Parathyroid adenoma (tissue), 2 donors: ENCODE data around the gene TNFAIP3.

Experiments used
- H2AFZ ChIP-seq: fragments of 300-600 bp; sonication (generic); one replicate; pipeline ENCODE4 v1.7.0; 2017; ENCODE audit warnings: antibody characterized with exemption, mild to moderate bottlenecking
- H3K27ac ChIP-seq: fragments of 300-600 bp; sonication (generic); one replicate; pipeline ENCODE4 v1.7.0; 2017
- H3K27me3 ChIP-seq: fragments of 300-600 bp; sonication (generic); one replicate; pipeline ENCODE4 v1.7.0; 2017; ENCODE audit warnings: low read length; ENCODE audit not compliant: control insufficient read depth, insufficient read depth
- H3K36me3 ChIP-seq: fragments of 300-600 bp; sonication (generic); one replicate; pipeline ENCODE4 v1.7.0; 2017; ENCODE audit warnings: low read length; ENCODE audit not compliant: control insufficient read depth, insufficient read depth
- H3K4me1 ChIP-seq: fragments of 300-600 bp; sonication (generic); one replicate; pipeline ENCODE4 v1.7.0; 2017; ENCODE audit warnings: control low read depth
- H3K4me2 ChIP-seq: fragments of 300-600 bp; sonication (generic); one replicate; pipeline ENCODE4 v1.7.0; 2017; ENCODE audit warnings: low read length
- H3K4me3 ChIP-seq: fragments of 300-600 bp; sonication (generic); one replicate; pipeline ENCODE4 v1.7.0; 2017; ENCODE audit warnings: low read depth, low read length
- H3K79me2 ChIP-seq: fragments of 300-600 bp; sonication (generic); one replicate; pipeline ENCODE4 v1.7.0; 2017; ENCODE audit warnings: control low read depth
- H3K9ac ChIP-seq: fragments of 300-600 bp; sonication (generic); one replicate; pipeline ENCODE4 v1.7.0; 2017; ENCODE audit warnings: mild to moderate bottlenecking
- H3K9me3 ChIP-seq: fragments of 300-600 bp; sonication (generic); one replicate; pipeline ENCODE4 v1.7.0; 2017; ENCODE audit warnings: low read length; ENCODE audit not compliant: control insufficient read depth
- TF ChIP-seq, protein P1 (sequence below): fragments of 300-600 bp; sonication (generic); IDR thresholded peaks from one replicate; pipeline ENCODE4 v1.7.0; 2017; ENCODE audit warnings: antibody characterized with exemption, mild to moderate bottlenecking
- donor health status: primary hyperparathyroidism.

The TNFAIP3 gene

GRCh38 chr6:137859025-137859424 is 8.0 kb upstream of the TNFAIP3 start:
- TF ChIP-seq, protein P1, sequence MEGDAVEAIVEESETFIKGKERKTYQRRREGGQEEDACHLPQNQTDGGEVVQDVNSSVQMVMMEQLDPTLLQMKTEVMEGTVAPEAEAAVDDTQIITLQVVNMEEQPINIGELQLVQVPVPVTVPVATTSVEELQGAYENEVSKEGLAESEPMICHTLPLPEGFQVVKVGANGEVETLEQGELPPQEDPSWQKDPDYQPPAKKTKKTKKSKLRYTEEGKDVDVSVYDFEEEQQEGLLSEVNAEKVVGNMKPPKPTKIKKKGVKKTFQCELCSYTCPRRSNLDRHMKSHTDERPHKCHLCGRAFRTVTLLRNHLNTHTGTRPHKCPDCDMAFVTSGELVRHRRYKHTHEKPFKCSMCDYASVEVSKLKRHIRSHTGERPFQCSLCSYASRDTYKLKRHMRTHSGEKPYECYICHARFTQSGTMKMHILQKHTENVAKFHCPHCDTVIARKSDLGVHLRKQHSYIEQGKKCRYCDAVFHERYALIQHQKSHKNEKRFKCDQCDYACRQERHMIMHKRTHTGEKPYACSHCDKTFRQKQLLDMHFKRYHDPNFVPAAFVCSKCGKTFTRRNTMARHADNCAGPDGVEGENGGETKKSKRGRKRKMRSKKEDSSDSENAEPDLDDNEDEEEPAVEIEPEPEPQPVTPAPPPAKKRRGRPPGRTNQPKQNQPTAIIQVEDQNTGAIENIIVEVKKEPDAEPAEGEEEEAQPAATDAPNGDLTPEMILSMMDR: no peak
- no peaks in the 10 kb centered on the region for H3K79me2 ChIP-seq
- H3K27me3 ChIP-seq: no peaks in the 10 kb centered on the region

GRCh38 chr6:137860394-137861005 is 6.6 kb upstream of the TNFAIP3 start:
- H3K9ac ChIP-seq: no peak overlapping the region
- no peaks in the 10 kb centered on the region for H3K36me3 ChIP-seq
- no peaks in the 10 kb centered on the region for H3K4me1 ChIP-seq
- no peak overlapping the region for H3K27ac ChIP-seq
- no peaks in the 10 kb centered on the region for H3K79me2 ChIP-seq
- no peak overlapping the region for H3K4me3 ChIP-seq
- no peaks in the 10 kb centered on the region for H3K9me3 ChIP-seq
- H3K27me3 ChIP-seq: no peaks in the 10 kb centered on the region
- H3K4me2 ChIP-seq: no peak overlapping the region
- TF ChIP-seq, protein P1: no peak
- H2AFZ ChIP-seq: no peak overlapping the region

More at GRCh38 chr6:137859025-137859424, 8.0 kb upstream of the TNFAIP3 start:
- H3K27ac ChIP-seq: no peak overlapping the region
- no peaks in the 10 kb centered on the region for H3K9me3 ChIP-seq
- no peak overlapping the region for H2AFZ ChIP-seq
- no peak overlapping the region for H3K4me3 ChIP-seq
- H3K9ac ChIP-seq: no peak overlapping the region
- no peaks in the 10 kb centered on the region for H3K36me3 ChIP-seq
- H3K4me1 ChIP-seq: no peaks in the 10 kb centered on the region
- H3K4me2 ChIP-seq: no peak overlapping the region

GRCh38 chr6:137861550-137862337 is 5.3 kb upstream of the TNFAIP3 start:
- H3K9me3 ChIP-seq: no peaks in the 10 kb centered on the region
- H3K4me3 ChIP-seq: no peak overlapping the region
- no peak overlapping the region for H3K9ac ChIP-seq
- H3K27me3 ChIP-seq: no peaks in the 10 kb centered on the region
- H2AFZ ChIP-seq: no peak overlapping the region
- no peak overlapping the region for H3K4me2 ChIP-seq
- H3K4me1 ChIP-seq: no peaks in the 10 kb centered on the region
- H3K36me3 ChIP-seq: no peaks in the 10 kb centered on the region
- TF ChIP-seq, protein P1: no peak
- H3K27ac ChIP-seq: no peak overlapping the region
- no peaks in the 10 kb centered on the region for H3K79me2 ChIP-seq

DNA sequence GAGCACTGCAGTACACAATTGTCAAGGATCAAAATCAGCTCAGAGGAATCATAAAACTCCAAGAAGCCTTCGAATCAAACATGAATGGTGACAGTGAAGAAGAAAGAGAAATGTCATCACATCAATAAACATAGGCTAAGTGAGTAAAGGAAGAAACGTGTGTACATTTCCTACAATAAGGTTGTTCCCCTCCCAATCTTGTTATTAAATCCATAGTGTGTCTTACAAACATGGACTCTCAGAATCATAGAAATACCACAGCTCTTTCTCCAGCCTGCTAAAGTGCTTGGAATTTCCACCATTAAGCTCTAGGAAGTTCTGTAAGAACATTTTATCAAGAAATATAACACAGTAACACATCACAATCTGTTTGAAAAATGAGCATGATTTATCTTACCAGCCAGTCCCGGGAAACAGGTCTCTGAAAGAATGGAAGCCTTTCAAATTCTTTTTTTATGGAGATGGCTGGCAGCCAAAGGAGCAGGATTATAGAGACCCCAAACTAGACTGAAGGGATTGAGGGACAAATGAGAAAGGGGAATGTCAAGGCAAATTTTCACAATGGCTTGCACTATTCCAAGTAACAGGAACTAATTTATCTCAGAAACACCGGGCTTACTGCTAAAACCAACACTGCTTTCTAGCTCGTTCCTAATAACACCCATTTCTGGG is 4.5 kb upstream of the TNFAIP3 start:
- H3K4me3 ChIP-seq: no peak overlapping the region
- H3K36me3 ChIP-seq: no peaks in the 10 kb centered on the region
- no peaks in the 10 kb centered on the region for H3K79me2 ChIP-seq
- H3K4me1 ChIP-seq: no peaks in the 10 kb centered on the region
- no peaks in the 10 kb centered on the region for H3K9me3 ChIP-seq
- H3K9ac ChIP-seq: no peak overlapping the region
- H3K4me2 ChIP-seq: no peak overlapping the region
- no peak overlapping the region for H3K27ac ChIP-seq
- TF ChIP-seq, protein P1: no peak
- no peaks in the 10 kb centered on the region for H3K27me3 ChIP-seq
- no peak overlapping the region for H2AFZ ChIP-seq
